ENCODE measurements around the gene MLN.
"Not testable (repeated sequence)": the region's sequence is repeated elsewhere in the genome, so short reads cannot be mapped to it uniquely, and the experiment has no call there.

MLN gene

DNA sequence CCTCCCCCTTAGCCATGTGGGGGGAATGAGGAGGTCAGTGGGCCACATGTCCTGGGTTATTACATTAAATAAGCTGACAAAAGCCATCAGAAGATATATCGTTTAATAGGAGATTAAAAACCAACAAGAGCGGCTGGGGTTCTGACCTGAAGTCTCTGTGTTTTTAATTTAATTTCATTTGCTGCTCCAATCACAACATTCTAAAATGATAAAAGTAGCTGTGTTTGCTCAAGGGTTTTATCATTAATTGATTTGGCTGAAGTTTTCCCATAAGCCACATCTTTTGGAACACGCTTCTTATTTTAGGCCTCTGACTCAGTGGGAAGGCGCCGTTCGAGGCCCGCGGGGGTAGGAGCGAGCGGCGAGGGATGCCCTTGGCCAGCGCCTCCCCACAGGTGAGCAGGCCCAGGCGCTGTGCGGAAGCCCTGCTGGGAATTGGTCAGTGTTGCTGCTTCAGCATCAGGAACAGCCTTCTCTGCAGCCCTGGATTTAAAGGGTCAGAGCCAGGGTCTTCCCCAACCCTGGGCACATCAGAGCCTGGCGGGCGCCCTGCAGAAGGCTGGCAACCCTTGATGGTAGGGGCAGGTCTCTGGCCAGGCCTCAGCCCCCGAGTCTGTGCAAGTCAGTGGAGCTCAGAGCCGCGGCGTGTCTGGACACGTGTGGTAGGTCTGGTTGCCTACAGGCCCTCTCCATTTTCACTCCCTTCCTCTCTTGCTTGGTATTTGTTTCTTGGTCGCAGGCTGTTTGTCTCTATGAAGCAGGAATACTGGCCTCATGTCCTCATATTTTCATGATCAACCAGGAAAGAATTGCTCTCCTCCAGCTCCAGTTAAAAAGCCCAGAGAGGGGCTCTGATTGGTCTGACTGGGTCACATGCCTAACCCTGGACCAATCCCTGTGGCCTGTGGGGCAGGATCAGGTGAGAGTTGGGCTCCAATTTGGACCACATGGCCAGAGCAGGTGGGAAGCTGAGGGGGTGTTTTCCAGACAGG is 30.9 kb upstream of the MLN start:
- no peak for DNase-seq

DNA sequence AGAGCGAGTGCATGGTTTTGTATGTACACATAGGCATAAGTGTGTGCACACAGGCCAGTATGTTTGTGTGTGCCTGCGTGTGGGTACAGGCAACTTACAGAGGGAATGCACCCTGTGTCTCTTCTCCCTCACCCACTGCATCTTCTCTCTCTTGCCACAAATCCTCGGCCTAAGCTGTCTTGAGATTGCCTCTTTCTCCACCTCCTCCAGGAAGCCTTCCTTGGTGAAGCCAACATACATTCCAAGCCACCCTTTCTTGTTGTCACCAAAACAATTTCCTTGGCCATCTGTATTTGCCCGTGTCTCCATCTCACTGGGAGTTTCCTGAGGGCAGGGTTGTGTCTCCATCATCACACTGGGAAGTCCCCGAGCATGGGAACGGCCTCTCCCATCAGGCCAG is 29.8 kb upstream of the MLN start:
- no peak for DNase-seq

DNA sequence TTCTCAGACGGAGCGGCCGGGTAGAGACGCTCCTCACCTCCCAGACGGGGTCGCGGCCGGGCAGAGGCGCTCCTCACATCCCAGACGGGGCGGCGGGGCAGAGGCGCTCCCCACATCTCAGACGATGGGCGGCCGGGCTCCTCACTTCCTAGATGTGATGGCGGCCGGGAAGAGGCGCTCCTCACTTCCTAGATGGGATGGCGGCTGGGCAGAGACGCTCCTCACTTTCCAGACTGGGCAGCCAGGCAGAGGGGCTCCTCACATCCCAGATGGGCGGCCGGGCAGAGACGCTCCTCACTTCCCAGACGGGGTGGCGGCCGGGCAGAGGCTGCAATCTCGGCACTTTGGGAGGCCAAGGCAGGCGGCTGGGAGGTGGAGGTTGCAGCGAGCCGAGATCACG is 29.0 kb upstream of the MLN start:
- DNase-seq = not testable (repeated sequence)

DNA sequence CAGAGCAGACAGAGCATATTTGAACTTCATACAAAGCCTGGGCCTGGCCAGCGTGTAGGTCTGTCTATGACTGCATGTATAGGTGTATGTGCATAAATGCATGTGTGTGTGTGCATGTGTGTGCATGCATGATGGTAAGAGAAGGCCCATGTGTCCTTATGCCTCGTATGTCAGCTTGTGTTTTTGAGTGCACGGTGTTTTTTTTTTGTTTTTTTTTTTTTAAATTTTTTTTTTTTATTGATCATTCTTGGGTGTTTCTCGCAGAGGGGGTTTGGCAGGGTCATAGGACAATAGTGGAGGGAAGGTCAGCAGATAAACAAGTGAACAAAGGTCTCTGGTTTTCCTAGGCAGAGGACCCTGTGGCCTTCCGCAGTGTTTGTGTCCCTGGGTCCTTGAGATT is 27.9 kb upstream of the MLN start:
- DNase-seq = not testable (repeated sequence)

DNA sequence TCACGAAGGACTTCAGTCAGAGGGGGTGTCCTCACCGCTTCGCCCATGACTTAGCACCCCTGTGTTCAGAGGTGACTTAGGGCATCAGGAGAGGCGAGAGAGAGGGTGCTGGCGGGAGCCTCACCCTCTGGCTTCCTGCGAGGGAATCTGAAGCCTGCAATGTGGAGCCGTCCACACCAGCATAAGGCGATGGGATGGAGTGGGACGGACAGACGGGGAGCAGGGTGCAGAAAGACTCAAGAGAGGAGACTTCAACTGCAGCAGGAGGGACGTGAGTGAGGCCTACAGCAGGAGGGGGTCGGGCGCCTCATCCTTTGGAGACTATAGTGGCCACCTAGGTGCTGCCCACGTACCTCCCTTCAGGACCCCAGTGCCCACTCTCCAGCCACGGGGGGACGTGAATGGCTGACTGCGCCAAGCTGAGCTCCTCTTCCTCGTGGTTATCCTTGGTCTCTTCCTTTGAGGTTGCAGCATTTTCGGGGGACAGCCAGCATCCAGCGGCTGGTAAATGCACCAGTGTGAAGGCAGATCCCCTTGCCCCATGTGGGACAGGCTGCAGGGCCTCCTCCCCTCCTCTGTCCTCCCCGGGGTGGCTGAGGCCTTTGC is 26.9 kb upstream of the MLN start:
- DNase-seq = no peak

DNA sequence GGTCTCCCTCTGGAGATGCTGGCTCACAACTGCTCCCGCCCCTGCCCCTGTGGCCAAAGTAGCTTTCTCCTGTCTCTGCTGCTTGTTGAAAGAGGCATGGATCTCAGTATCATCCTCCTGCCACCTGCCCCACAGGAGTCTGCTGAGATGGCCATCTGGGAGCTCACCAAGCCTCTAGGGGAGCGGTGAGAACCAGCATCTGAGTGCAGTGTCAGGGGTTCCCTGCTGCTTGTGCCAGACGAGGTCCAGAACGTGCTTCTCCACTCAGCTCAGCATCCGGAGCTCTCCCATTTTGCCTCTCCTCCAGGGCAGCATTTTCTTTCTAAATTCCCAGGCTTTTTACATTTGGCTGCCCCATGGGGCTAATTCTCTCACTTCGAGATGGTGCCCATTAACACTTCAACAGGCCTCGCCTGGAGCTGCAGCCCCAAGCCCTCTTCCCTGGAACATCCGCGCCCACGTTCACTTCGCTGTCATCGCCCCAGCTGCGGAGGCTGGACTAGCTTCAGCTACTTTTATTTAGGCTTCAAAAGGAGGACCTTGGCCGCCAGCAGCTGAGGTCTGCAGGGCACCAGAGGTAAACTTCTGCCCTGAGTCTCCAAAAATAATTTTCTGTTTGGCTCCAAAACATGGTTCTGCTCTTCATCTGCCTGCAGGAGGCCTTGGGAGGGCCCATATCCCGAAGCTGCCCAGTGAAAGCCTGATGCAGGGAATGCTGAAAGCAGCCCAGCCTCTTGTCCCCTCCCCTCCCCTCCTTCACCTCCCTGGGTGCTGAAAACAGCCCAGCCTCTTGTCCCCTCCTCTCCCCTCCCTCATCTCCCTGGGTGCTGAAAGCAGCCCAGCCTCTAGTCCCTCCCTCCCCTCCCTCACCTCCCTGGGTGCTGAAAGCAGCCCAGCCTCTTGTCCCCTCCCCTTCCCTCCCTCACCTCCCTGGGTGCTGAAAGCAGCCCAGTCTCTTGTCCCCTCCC is 25.2 kb upstream of the MLN start:
- DNase-seq = no peak

DNA sequence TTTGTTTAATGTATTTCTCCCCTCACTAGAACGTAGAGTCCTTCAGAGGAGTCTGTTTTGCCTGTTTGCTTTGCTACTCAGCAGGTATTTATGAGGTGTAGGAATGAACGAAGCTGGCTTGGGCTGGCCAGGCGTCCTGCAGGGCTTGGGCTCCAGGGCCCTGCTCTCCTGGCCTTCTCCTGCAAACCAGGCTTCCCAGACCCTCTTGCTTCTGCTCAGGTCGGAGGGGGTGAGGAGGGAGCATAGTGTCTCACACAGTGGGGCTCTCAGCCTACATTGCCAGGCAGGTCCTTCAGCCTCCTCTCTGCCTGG is 24.6 kb upstream of the MLN start:
- no peak for DNase-seq

DNA sequence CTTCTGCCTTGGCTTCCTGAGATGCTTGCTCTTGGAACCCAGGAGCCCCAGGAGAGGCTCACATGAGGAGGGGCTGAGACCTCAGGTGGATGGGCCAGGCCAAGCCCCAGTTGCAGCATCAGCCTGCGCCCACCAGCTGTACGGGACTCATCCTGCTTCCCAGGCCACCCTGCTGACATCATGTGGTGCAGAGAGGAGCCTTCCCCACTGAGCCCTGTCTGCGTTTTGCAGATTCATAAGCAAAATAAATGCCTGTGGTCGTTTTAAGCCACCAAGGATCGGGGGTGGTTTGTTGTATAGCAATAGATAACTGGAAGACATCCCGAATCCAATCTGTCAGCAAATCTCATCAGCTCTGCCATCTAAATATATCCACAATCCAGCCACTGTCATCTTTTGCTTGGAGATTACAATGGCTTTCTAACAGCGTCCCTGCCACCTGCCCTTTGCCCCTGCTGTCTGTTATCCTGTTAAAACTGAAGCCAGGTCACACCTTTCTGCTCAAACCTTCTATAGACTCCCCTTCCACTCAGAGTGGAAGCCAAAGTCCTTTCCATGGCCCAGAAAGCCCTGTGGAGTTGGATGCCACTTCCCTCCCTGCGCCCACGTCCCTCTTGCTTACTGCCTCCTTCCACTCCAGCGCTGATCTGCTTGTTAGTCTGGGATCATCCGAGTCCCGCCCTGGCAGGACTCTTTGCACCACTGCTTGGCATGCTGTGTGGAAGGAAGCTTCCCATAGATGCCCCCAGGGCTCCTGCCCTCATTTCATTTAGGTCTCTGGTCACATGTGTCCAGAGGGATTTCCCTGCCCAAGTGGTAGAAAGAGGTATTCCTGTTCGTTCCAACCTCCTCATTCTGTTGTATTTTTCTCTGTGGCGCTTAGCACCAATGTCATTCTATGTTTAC is 24.0 kb upstream of the MLN start:
- DNase-seq = no peak

DNA sequence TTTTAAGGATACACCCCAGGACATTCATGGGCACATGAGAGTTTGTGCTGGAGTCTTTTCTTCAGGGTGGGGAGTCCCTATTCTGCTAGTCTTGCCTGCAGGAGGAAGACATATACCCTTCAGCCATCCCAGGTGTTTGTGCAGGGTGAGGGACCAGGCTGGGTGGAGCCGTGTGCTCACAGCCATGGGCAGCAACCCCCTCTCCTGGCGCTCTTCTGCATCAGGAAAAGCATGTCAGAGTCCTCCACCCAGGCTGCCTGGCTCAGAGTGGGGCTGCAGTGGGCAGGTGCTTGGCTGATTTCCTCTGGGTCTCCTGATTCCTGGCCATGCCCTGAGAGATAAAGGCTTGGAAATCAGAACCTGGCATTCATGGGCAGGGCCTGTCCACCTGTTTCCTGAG is 22.7 kb upstream of the MLN start:
- no peak for DNase-seq

DNA sequence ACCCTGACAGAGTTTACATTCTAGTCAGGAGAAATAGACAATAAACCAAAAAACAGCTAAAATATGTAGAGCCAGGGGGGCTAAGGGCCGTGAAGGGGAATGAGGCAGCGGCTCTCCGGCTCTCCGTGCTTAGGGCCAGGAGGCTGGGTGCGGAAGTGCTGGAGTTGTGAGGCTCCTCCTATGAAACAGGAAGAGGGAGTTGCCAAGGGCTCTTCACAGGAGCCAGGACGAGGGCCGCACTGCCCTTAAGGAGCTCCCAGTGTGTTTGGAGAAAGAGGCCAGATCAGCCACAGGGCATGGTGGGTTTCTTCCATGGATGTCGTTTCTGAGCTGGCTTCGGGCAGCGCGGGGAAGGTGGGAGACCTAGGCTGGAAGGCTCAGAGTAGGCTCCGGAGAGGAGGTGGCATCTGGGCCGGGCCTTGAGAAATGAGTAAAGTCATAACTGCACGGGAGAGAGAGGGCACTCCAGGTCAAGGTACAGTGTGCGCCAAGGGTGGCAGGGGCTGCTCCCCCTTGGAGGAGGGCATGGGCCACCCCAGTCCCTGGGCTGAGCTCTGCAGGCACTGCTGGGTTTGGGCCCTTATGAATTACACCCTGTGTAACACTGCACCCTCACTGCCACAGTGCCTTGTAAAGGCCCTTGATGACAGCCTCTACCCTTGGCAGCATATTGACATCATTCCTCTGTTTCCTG is 20.8 kb upstream of the MLN start:
- no peak for DNase-seq

DNA sequence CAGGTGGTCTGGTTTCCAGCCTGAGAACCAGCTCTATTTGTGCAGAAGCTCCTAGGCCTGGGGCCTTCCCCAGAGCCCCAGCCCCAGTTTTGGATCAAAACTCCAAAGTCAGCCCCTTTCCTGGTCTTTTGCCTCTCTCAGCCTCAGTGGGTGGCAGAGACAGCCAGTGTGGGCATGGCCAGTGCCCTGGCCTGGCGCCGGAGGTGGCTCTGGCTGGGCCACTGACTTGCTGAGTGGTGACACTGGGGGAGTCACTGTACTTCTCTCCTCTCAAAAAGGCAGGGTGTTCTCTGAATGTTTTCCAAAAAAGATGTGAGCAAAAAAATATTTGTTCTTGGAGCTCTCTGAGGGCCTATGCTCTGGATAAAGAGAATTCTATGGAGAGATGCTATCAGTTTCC is 20.0 kb upstream of the MLN start:
- no peak for DNase-seq

DNA sequence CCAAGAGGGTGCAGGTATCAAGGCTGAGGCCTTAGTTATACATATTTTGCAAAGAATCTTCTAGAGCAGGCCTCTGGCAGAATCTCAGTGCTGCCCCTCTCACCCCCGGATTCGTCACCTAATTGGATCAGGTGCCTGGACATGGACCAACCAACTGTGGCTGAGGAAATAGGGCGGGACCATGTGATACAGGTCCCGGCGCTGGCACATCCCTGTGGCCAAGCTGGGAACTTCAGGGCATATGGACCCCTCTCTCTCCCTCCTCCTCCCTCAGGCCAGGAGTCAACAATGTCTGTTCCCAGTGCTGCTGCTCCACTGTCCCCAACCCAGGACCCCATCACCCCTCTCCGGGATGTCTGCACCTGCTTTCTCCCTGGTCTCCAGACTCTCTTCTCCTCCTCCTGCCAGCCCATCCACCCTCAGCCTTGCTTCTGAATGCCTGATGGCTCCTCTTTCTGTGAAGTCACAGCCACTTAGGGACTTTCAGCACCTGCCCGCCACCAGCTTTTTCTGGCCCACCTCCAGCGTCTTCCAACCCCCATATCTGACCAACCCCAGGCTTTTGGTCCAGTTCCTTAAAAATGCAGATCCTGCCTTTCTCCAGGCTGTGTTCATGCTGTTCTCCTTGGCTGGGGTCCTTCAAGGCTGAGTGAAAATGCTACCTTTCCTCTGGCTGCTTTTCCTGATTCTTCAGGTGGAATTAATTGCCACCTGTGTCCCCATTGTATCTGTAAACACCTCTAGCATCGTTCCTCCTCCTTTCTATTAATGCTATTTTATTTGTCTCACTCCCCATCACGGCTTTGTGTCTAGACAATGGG is 19.0 kb upstream of the MLN start:
- no peak for DNase-seq

DNA sequence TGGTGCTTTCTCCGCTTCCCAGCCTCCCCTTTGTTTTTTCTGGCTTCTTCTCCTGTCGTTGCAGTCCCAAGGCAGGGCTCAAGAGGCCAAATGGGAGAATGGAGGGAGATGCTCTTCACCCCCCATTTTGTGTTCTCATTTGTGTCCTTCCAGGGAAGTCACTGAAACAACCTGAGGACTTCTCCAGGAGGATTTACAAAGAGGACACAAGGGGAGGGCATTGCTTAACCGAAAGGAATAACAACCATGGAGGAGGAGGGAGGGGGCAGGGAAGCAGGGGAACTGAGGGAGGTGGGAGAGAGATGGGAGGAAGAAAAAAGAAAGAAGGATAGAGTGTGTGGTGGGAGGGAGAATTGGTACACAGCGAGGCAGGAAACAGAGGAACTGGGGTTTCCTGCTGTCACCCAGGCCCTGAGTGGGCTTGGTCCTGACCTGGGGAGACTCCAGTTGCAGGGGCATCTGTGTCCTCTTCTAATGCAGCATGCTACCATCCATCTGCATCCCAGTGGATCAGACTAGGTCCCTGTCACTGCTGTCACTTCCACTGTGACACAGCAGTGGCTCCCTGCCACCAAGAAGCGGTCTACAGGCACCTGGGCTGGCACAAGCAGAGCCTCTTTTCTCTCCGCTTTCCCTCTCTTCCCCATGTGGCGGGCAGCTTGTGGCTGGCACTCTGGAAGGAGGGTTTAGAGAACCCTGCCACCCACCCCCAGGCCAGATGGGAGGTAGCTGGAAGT is 17.1 kb upstream of the MLN start:
- no peak for DNase-seq

DNA sequence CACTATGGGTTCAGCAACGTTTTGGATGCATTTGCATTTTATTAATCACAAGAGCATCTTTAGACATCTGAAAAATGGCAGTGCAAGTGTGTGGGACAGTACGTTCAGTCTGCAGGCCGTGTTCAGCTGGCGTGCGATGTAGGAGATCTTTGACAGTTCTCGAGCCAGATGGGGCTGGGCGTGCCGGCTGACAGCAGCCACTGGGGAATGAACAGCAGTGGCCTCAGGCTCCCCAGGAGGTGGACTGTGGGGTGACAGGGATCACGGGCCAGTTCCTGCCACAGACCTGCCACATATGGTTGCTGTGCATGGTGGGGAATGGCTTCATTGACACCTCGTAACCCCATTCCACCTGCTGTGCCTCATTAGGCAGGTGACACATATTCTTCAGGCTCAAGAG is 16.4 kb upstream of the MLN start:
- no peak for DNase-seq

DNA sequence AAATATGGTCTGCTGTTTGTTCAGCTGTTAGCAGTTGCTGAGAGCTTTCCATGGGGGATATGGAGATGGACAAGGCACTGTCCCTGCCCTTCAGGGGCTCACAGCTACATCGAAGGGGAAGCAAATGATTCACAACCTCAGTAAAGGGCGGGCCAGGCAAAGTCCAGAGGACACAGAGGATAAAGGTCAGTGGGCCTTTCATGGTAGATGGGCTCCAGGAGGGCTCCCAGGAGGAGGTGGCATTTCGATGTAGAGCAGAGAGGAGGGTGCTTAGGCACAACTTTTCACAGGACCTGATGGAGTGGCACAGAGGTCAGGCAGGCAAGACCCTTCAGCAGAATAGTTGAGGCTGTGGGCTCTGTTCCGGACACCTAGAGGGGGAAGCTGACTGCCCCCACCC is 15.2 kb upstream of the MLN start:
- DNase-seq = no peak

DNA sequence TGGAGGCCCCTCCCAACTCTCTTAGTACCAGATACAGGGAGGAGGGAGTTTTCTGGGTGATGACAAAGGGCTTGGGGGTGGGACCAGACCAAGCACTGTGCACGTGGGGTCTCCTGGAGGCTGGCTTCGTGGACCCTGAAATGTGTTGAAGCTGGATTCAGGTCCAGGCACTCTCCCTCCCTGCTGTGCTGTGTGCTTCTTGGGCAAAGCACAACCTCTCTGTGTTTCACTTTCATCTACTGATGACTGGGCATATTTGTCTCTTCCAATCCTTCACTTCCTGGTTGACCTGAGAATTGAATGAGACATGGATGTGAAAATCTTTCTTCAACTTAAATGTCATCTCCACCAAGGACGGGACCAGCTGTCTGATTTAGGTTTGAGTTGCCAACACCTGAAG is 14.5 kb upstream of the MLN start:
- DNase-seq = no peak

DNA sequence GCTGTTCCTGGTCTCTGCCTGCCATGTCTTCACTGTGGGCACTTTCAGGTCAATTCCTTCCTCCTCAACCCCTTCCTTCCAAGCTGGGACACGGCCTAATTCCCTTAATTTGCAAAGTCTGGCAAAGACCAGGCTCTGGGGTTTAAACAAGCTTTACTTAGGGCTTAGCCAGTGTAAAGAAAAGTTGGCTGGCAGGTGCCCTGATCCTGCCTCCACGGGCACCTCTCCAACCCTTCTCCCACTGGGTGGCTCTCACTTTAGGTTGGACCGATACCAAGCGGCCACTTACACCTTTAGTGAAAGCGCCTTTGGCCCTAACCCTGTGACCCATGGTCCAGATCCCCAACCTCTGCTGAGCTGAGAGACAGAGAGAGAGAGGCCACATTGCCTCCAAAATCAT is 13.7 kb upstream of the MLN start:
- DNase-seq = no peak

DNA sequence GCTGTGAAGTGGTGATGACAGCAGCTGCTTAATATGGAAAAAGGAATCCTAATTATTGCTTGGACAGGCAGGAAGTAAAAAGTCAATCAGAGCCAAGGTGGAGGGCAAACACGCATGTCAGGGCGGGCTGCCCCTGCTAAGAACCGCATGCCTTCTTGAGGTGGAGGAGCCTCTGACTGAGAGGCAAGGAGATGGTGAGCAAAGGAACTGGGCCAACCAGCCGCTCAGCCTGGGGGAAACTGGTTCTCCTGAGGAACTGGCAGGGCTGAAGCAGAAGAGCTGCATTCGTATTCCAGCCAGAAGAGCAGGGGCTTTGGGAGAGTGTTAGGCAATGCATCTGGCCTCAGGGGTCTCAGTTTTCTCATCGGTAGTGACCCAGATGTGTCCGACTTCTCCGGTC is 13.1 kb upstream of the MLN start:
- DNase-seq = no peak

DNA sequence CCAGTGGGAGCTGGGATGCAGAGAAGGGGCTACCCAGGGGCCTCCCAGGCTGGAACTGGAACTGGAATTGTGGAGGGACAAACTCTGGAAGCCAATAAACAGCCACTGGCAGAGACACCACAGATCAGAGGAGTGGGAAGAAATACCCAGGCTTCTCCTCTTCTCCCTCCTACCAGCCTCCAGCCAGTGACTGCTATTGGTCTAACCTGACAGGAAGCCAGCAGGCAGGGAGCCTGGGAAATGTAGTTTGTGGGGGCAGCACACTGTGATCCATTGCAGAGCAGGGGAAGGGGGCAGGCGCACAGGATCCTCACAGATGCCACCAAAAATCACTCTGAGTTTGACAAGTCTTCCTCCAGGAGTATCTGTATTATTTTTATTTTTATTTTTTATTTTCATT is 12.1 kb upstream of the MLN start:
- DNase-seq = no peak

All from inflammatory macrophage treated with lipopolysaccharide for 4 hours (primary cell).